H1 (cell line): ENCODE data around the gene ANKDD1A. TPM values are rescaled to one million over a fixed set of nuclear protein-coding genes. Genes with fewer than 3 reads are reported as not detected.

Experiments
- CHD1 ChIP-seq: IDR thresholded peaks from 2 replicates; pipeline ENCODE4 v1.6.1; 2012; ENCODE audit warnings: low read depth, low read length, improper control_type of control experiment
- CHD2 ChIP-seq: IDR thresholded peaks from 2 replicates; pipeline ENCODE4 v1.6.1; 2012; ENCODE audit warnings: low read length, improper control_type of control experiment
- EP300 ChIP-seq, 2 experiments: IDR thresholded peaks; 1 replicate in 1 of 2; 2 replicates in 1 of 2; pipeline ENCODE4 v1.6.1; 2011 to 2012; ENCODE audit warnings: low read depth in 2 of 2, low read length in 2 of 2, mild to moderate bottlenecking in 2 of 2, borderline replicate concordance in 1 of 2, inconsistent platforms in 1 of 2, moderate library complexity in 1 of 2
- HDAC2 ChIP-seq, 2 experiments: fragments of 300-600 bp in 1 of 2; sonication (generic) in 1 of 2; IDR thresholded peaks; 2 replicates each; pipeline ENCODE4 v1.6.1; 2011 to 2012; ENCODE audit warnings: low read depth in 2 of 2, low read length in 2 of 2, mild to moderate bottlenecking in 2 of 2, moderate library complexity in 2 of 2, borderline replicate concordance in 1 of 2, inconsistent platforms in 1 of 2
- HDAC6 ChIP-seq: IDR thresholded peaks from one replicate; pipeline ENCODE4 v1.7.1; 2012; ENCODE audit warnings: low read depth, mild to moderate bottlenecking, inconsistent platforms, low read length, moderate library complexity
- JUN ChIP-seq: IDR thresholded peaks from 2 replicates; pipeline ENCODE4 v1.6.1; 2011; ENCODE audit warnings: low read depth, mild to moderate bottlenecking, improper control_type of control experiment, low read length
- KDM5A ChIP-seq: fragments of 200-600 bp; IDR thresholded peaks from 2 replicates; pipeline ENCODE4 v1.7.1; 2012; ENCODE audit warnings: mild to moderate bottlenecking, low read length, inconsistent platforms, mixed read lengths
- MAFK ChIP-seq: IDR thresholded peaks from 2 replicates; pipeline ENCODE4 v1.6.1; 2012; ENCODE audit warnings: low read depth, mild to moderate bottlenecking, improper control_type of control experiment, low read length
- NRF1 ChIP-seq: IDR thresholded peaks from 2 replicates; pipeline ENCODE4 v1.6.1; 2011; ENCODE audit warnings: mild to moderate bottlenecking, low read depth, low read length, improper control_type of control experiment
- PHF8 ChIP-seq: fragments of 200-600 bp; sonication (generic); conservative IDR thresholded peaks from 2 replicates; pipeline ENCODE4 v1.7.1; 2012; ENCODE audit warnings: low read depth, mild to moderate bottlenecking, inconsistent platforms, low read length, moderate library complexity
- SAP30 ChIP-seq: fragments of 300-600 bp; sonication (generic); IDR thresholded peaks from 2 replicates; pipeline ENCODE4 v1.7.1; 2012; ENCODE audit warnings: low read length, moderate library complexity, mild to moderate bottlenecking, inconsistent platforms; ENCODE audit not compliant: insufficient read depth, insufficient replicate concordance
- SIRT6 ChIP-seq: IDR thresholded peaks from one replicate; pipeline ENCODE4 v1.7.1; 2012; ENCODE audit warnings: low read length, inconsistent platforms
- SP4 ChIP-seq: IDR thresholded peaks from 2 replicates; pipeline ENCODE4 v1.6.1; 2012; ENCODE audit warnings: low read length, inconsistent platforms
- TEAD4 ChIP-seq: IDR thresholded peaks from 2 replicates; pipeline ENCODE4 v1.6.1; 2012; ENCODE audit warnings: low read depth, low read length, inconsistent platforms, mixed read lengths
- YY1 ChIP-seq: IDR thresholded peaks from 2 replicates; pipeline ENCODE4 v1.6.1; 2011; ENCODE audit warnings: low read depth, mild to moderate bottlenecking, low read length
- polyA plus RNA-seq, 7 experiments: library from polyadenylated mRNA; depleted of rRNA in 3 of 7; stranded (reverse) in 5 of 7; unstranded in 2 of 7; fragments of >200 nt in 5 of 7; fragments of 200-250 nt in 2 of 7; gene quantifications; 1 replicate in 5 of 7; 2 replicates in 1 of 7; 4 replicates in 1 of 7; pipeline versions ENCODE4 v1.2.1 to v1.2.3, GENCODE V29; 2011 to 2013; ENCODE audit warnings: missing spikeins in 2 of 7, mixed read lengths in 2 of 7
- total RNA-seq: library from RNA; stranded (reverse); fragmentation: NEBNext Ultra II Directional; extraction: Animal tissue kit (Norgen Biotek cat#: 25700); gene quantifications from 2 replicates; pipeline ENCODE4 v1.2.1, GENCODE V29; 2021
- TF ChIP-seq, protein P1 (sequence below): IDR thresholded peaks from 2 replicates; pipeline ENCODE4 v1.6.1; 2012; ENCODE audit warnings: low read length, inconsistent platforms
- TF ChIP-seq, protein P2 (sequence below), 3 experiments: IDR thresholded peaks; 1 replicate in 2 of 3; 2 replicates in 1 of 3; pipeline versions ENCODE4 v1.5.1 to v1.6.1; 2011; ENCODE audit warnings: low read length in 3 of 3, mild to moderate bottlenecking in 3 of 3, inconsistent platforms in 2 of 3, low read depth in 1 of 3, moderate library complexity in 1 of 3; ENCODE audit not compliant: insufficient read depth in 1 of 3; ENCODE audit errors: control extremely low read depth in 1 of 3

The ANKDD1A gene
- total and polyA plus RNA-seq, 2 of the 8 experiments (the other 6 are each of a cell fraction or from before 2014, with no cell fraction given) = 4.1 to 5.0 TPM

DNA sequence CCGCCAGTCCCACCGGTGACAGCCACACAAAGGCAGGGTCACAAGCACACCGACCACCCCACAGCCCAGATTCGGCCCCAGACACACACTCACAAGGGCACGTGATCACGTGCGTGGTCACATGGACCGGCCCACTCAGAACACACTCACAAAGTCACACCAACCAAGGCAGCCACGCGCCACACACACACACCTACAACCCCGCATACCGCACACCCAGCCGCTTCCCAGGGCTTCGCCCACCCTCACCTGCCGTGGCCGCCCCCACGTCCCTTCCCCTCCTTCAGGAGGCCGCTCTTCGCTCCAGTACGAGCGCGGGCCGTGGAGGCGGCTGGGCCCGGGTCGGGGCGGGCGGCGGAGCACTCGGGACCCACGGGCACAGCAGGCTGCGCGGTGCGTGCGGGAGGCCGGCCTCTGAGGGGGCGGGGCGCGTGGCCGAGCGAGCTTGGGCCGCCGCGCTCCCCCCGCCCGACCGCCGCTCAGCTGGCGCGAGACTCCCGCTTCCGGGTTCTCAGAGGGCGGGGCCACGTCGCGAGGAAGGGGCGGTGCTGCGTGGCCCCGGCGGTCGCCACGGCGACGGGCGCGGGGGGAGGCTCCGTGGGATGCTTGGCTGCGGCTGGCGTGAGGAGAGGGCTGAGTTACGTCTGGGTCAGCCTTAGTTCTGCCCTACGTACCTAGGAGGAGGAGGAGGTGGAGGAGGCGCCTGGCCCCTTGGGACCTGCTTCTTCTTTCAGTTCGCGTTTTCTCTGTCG, 77.9 kb downstream of the ANKDD1A start, which contains the start of gene SPG21 (continued):
- TF ChIP-seq YY1 (no peak), CHD2 (peak; percentile 78; the same call in 1 of the 2 replicates), SAP30 (peak; percentile 31), SP4 (no peak), KDM5A (no peak), MAFK (no peak), PHF8 (peak; percentile 62), TEAD4 (no peak), HDAC6 (no peak), CHD1 (no peak), HDAC2 (IDR thresholded peaks at IDR 0.05; ENCODE audit: borderline replicate concordance in 1 of 2, low read depth in 2 of 2, low read length in 2 of 2) (peak; percentile 90 to 97; a peak in 2 of 4 replicates), NRF1 (no peak), EP300 (IDR thresholded peaks at IDR 0.05; ENCODE audit: borderline replicate concordance in 1 of 2, low read depth in 2 of 2, low read length in 2 of 2) (0 out of 3 replicates have a peak, but pooled peaks of 1 of the 2 experiments have one; percentile 68), SIRT6 (no peak), JUN (0 out of 2 replicates have a peak, but pooled peaks have one; percentile 12)
- TF ChIP-seq, protein P1, sequence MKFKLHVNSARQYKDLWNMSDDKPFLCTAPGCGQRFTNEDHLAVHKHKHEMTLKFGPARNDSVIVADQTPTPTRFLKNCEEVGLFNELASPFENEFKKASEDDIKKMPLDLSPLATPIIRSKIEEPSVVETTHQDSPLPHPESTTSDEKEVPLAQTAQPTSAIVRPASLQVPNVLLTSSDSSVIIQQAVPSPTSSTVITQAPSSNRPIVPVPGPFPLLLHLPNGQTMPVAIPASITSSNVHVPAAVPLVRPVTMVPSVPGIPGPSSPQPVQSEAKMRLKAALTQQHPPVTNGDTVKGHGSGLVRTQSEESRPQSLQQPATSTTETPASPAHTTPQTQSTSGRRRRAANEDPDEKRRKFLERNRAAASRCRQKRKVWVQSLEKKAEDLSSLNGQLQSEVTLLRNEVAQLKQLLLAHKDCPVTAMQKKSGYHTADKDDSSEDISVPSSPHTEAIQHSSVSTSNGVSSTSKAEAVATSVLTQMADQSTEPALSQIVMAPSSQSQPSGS = no peak
- TF ChIP-seq, protein P2, sequence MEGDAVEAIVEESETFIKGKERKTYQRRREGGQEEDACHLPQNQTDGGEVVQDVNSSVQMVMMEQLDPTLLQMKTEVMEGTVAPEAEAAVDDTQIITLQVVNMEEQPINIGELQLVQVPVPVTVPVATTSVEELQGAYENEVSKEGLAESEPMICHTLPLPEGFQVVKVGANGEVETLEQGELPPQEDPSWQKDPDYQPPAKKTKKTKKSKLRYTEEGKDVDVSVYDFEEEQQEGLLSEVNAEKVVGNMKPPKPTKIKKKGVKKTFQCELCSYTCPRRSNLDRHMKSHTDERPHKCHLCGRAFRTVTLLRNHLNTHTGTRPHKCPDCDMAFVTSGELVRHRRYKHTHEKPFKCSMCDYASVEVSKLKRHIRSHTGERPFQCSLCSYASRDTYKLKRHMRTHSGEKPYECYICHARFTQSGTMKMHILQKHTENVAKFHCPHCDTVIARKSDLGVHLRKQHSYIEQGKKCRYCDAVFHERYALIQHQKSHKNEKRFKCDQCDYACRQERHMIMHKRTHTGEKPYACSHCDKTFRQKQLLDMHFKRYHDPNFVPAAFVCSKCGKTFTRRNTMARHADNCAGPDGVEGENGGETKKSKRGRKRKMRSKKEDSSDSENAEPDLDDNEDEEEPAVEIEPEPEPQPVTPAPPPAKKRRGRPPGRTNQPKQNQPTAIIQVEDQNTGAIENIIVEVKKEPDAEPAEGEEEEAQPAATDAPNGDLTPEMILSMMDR (IDR thresholded peaks at IDR 0.05; ENCODE audit: control extremely low read depth in 1 of 3, insufficient read depth in 1 of 3, low read depth in 1 of 3, low read length in 3 of 3) = no peak
